ENCODE data around the gene OCA2. TPM values are rescaled to one million over a fixed set of nuclear protein-coding genes. Genes with fewer than 3 reads are reported as not detected.

OCA2 gene
- total RNA-seq, 1 experiment from 2014 or later, result 0.31 TPM

GRCh38 chr15:28123408-28124023 lies 24.4 kb upstream of the OCA2 start:
- Histone ChIP-seq H3K27me3 (ENCODE audit: insufficient read depth, low read length) (no peaks in the 10 kb centered on the region), H2BK5ac (ENCODE audit: insufficient read length, low read length) (no peak overlapping the region), H3K79me2 (ENCODE audit: insufficient read depth, low read length) (no peaks in the 10 kb centered on the region), H4K8ac (replicated peaks; ENCODE audit: insufficient read length, low read depth, low read length) (no peak overlapping the region), H4K91ac (ENCODE audit: insufficient read length, low read depth, low read length) (no peak overlapping the region), H3K18ac (ENCODE audit: insufficient read length, low read depth, low read length) (no peak overlapping the region), H3T11ph (ENCODE audit: low read length) (no peak overlapping the region), H3K4ac (ENCODE audit: low read depth, low read length) (no peak overlapping the region), H3K23ac (ENCODE audit: insufficient read length, low read depth, low read length) (no peak overlapping the region), H3K9me3 (ENCODE audit: control insufficient read depth, low read depth, low read length) (no peaks in the 10 kb centered on the region), H3K4me1 (ENCODE audit: insufficient read depth, low read length) (no peaks in the 10 kb centered on the region), H4K20me1 (ENCODE audit: control insufficient read depth, insufficient read depth, insufficient read length) (no peaks in the 10 kb centered on the region), H3K79me1 (ENCODE audit: insufficient read depth, low read depth, low read length, poor library complexity, severe bottlenecking) (no peaks in the 10 kb centered on the region), H2BK15ac (ENCODE audit: low read depth, low read length) (no peak overlapping the region), H2AFZ (ENCODE audit: low read length) (no peak overlapping the region), H3K9ac (ENCODE audit: extremely low read depth, insufficient read length, low read length) (no peak overlapping the region), H2BK20ac (ENCODE audit: low read depth, low read length, poor library complexity, severe bottlenecking) (no peak overlapping the region), H2AK5ac (ENCODE audit: insufficient read length, low read length) (no peak overlapping the region), H3K14ac (ENCODE audit: insufficient read depth, low read length) (no peak overlapping the region), H4K5ac (ENCODE audit: insufficient read length, low read depth, low read length) (no peak overlapping the region), H2BK12ac (ENCODE audit: insufficient read length, low read depth, low read length) (no peak overlapping the region), H2BK120ac (ENCODE audit: low read depth, low read length, poor library complexity, severe bottlenecking) (no peak overlapping the region), H3K23me2 (ENCODE audit: insufficient read length, low read depth, low read length, poor library complexity, severe bottlenecking) (no peaks in the 10 kb centered on the region), H3K27ac (ENCODE audit: insufficient read length, low read depth, low read length) (no peak overlapping the region), H3K4me2 (ENCODE audit: insufficient read depth, insufficient read length, low read length) (no peak overlapping the region), H3K56ac (ENCODE audit: insufficient read length, low read depth, low read length) (no peak overlapping the region)
- Mint-ChIP-seq H3K27ac (no peak overlapping the region; a peak in 1 of 7 replicates), H3K4me3 (no peak overlapping the region), H3K27me3 (ENCODE audit: low read depth) (no peaks in the 10 kb centered on the region), H3K9me3 (no peaks in the 10 kb centered on the region), H3K36me3 (ENCODE audit: insufficient read depth in 1 of 3, low read depth in 3 of 3) (peaks cover 50 to 64% (median 50%) of the 10 kb centered on the region in 3 experiments), H3K4me1 (no peaks in the 10 kb centered on the region)
- TF ChIP-seq, protein P1, sequence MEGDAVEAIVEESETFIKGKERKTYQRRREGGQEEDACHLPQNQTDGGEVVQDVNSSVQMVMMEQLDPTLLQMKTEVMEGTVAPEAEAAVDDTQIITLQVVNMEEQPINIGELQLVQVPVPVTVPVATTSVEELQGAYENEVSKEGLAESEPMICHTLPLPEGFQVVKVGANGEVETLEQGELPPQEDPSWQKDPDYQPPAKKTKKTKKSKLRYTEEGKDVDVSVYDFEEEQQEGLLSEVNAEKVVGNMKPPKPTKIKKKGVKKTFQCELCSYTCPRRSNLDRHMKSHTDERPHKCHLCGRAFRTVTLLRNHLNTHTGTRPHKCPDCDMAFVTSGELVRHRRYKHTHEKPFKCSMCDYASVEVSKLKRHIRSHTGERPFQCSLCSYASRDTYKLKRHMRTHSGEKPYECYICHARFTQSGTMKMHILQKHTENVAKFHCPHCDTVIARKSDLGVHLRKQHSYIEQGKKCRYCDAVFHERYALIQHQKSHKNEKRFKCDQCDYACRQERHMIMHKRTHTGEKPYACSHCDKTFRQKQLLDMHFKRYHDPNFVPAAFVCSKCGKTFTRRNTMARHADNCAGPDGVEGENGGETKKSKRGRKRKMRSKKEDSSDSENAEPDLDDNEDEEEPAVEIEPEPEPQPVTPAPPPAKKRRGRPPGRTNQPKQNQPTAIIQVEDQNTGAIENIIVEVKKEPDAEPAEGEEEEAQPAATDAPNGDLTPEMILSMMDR (conservative IDR thresholded peaks at IDR 0.05), result peak; percentile 74
- DNase-seq, result peak; percentile 83
- no CpG with 5 or more reads among the region's 6 CpGs for WGBS (ENCODE audit: extremely low coverage, insufficient read length, low lambda C conversion rate)

All from H9 (cell line).